Smooth muscle cell (in vitro differentiated cells): ENCODE results near the gene MEGF9. TPM values are rescaled to one million over a fixed set of nuclear protein-coding genes. Genes with fewer than 3 reads are reported as not detected.

Experiments used
- DNase-seq: peaks from one replicate; lab custom pipeline; 2025; ENCODE audit not compliant: unreplicated experiment; lab: John Stamatoyannopoulos, UW
- H2AFZ ChIP-seq: fragments of 200-600 bp; sonication (generic); 2 replicates; pipeline ENCODE4 v1.6.0; 2016; ENCODE audit warnings: antibody characterized with exemption, low read depth, mild to moderate bottlenecking
- H3F3A ChIP-seq: fragments of 200-600 bp; sonication (generic); 2 replicates; pipeline ENCODE4 v1.6.0; 2017; ENCODE audit warnings: antibody characterized with exemption, low read depth
- H3K27ac ChIP-seq: fragments of 200-600 bp; sonication (generic); 2 replicates; pipeline ENCODE4 v1.5.1; 2016; ENCODE audit warnings: low read depth, mild to moderate bottlenecking
- H3K27me3 ChIP-seq: fragments of 200-600 bp; sonication (generic); 2 replicates; pipeline ENCODE4 v1.6.1; 2016; ENCODE audit warnings: low read depth, mild to moderate bottlenecking
- H3K36me3 ChIP-seq: fragments of 200-600 bp; sonication (generic); 2 replicates; pipeline ENCODE4 v1.5.1; 2016; ENCODE audit warnings: low read depth
- H3K4me1 ChIP-seq: fragments of 200-600 bp; sonication (generic); 2 replicates; pipeline ENCODE4 v1.5.1; 2016; ENCODE audit warnings: low read depth
- H3K4me2 ChIP-seq: fragments of 200-600 bp; sonication (generic); 2 replicates; pipeline ENCODE4 v1.6.0; 2016; ENCODE audit warnings: mild to moderate bottlenecking
- H3K4me3 ChIP-seq: fragments of 200-600 bp; sonication (generic); 2 replicates; pipeline ENCODE4 v1.5.1; 2016; ENCODE audit warnings: mild to moderate bottlenecking
- H3K79me2 ChIP-seq: fragments of 200-600 bp; sonication (generic); 2 replicates; pipeline ENCODE4 v1.6.0; 2016; ENCODE audit warnings: low read depth, mild to moderate bottlenecking
- H3K9ac ChIP-seq: fragments of 200-600 bp; sonication (generic); 2 replicates; pipeline ENCODE4 v1.6.0; 2016; ENCODE audit warnings: low read depth
- H3K9me3 ChIP-seq: fragments of 200-600 bp; sonication (generic); replicated peaks from 2 replicates; pipeline ENCODE4 v1.5.1; 2016; ENCODE audit warnings: low read depth
- H4K20me1 ChIP-seq: fragments of 200-600 bp; sonication (generic); 2 replicates; pipeline ENCODE4 v1.6.0; 2016; ENCODE audit warnings: low read depth
- WGBS: methylation state at CpG from one replicate; pipeline ENCODE4 v1.1.7; 2016; ENCODE audit warnings: low lambda C conversion rate; 5-methylcytosine and 5-hydroxymethylcytosine counted together
- polyA plus RNA-seq: library from polyadenylated mRNA; unstranded; fragments of >200 nt; fragmentation: Nextera tagmentation; extraction: Ambion mirVana; gene quantifications from 2 replicates; pipeline ENCODE4 v1.2.1, GENCODE V29; 2016
- total RNA-seq: library from RNA; depleted of rRNA; stranded (reverse); fragments of >200 nt; gene quantifications from 2 replicates; pipeline ENCODE4 v1.2.3, GENCODE V29; 2014
- TF ChIP-seq, protein P1 (sequence below): fragments of 200-600 bp; sonication (generic); IDR thresholded peaks from 2 replicates; pipeline ENCODE4 v1.5.1; 2017; ENCODE audit warnings: borderline replicate concordance, mild to moderate bottlenecking, antibody characterized with exemption; ENCODE audit not compliant: insufficient read depth, poor library complexity, severe bottlenecking

MEGF9 gene
- total and polyA plus RNA-seq, 2 experiments from 2014 or later: 1.8 to 6.0 TPM

DNA sequence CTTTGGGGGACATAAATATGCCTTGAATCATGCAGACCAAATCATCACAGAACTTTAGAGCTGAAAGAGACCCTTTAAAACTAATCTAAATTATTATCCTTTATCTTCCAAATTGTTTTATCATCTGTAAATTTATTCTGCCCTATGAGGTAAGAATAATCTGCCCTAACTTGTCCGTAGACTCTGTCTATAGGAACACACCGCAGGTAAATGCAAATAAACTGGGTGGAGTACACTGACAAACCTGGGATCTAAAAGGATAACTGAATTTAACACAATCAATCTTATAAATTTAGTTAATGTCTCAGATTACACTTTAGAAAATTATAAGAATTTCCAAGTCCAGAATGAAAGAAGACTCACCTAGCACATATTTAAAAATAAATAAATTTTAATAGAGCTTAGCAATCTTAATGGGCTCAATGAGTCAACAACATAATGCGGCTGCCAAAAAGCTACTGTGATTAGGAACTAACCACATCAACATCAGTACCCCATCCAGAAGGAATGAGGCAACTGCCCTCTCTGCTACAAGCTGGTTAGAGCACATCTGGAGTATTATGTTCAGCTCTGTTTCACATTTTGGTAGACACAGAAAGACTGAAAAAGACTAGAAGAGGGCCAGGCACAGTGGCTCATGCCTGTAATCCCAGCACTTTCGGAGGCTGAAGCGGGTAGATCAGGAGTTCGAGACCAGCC is 5.6 kb downstream of the MEGF9 start:
- no peak overlapping the region for H3K27ac ChIP-seq
- H3K27me3 ChIP-seq: peaks cover 17% of the 10 kb centered on the region
- H3K4me2 ChIP-seq: no peak overlapping the region
- DNase-seq: no peak
- H3F3A ChIP-seq: no peaks in the 10 kb centered on the region
- no peaks in the 10 kb centered on the region for H3K9me3 ChIP-seq
- H4K20me1 ChIP-seq: peaks cover 37% of the 10 kb centered on the region
- no peak overlapping the region for H3K9ac ChIP-seq
- H3K79me2 ChIP-seq: peaks cover 5% of the 10 kb centered on the region
- TF ChIP-seq, protein P1, sequence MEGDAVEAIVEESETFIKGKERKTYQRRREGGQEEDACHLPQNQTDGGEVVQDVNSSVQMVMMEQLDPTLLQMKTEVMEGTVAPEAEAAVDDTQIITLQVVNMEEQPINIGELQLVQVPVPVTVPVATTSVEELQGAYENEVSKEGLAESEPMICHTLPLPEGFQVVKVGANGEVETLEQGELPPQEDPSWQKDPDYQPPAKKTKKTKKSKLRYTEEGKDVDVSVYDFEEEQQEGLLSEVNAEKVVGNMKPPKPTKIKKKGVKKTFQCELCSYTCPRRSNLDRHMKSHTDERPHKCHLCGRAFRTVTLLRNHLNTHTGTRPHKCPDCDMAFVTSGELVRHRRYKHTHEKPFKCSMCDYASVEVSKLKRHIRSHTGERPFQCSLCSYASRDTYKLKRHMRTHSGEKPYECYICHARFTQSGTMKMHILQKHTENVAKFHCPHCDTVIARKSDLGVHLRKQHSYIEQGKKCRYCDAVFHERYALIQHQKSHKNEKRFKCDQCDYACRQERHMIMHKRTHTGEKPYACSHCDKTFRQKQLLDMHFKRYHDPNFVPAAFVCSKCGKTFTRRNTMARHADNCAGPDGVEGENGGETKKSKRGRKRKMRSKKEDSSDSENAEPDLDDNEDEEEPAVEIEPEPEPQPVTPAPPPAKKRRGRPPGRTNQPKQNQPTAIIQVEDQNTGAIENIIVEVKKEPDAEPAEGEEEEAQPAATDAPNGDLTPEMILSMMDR: no peak
- H3K4me3 ChIP-seq: no peak overlapping the region
- peaks cover 7% of the 10 kb centered on the region for H3K4me1 ChIP-seq
- 76% methylated on average over 6 of the region's 6 CpGs for WGBS
- H2AFZ ChIP-seq: no peak overlapping the region
- H3K36me3 ChIP-seq: no peaks in the 10 kb centered on the region

DNA sequence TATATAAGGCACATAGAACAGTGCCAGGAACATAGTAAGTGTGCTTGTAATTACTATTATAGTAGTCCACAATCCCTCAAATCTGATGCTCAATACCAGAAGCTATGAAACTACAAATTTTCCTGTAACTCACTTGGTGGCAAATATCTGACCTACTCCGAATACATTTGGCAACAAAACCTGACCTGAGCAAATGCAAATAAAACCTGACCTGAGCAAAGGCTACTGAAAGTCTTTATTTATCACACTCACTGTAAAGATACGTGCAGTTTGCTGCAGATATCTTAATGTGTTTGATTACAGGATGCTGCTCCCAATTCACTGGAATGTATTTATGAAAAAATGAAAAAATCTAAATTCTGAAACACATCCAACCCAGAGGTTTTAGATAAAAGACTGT is 7.1 kb downstream of the MEGF9 start:
- Histone ChIP-seq H3K36me3 (no peaks in the 10 kb centered on the region), H3K4me1 (no peaks in the 10 kb centered on the region), H3K27me3 (peaks cover 8% of the 10 kb centered on the region), H2AFZ (no peak overlapping the region), H3K9ac (no peak overlapping the region), H3F3A (no peaks in the 10 kb centered on the region), H3K4me2 (no peak overlapping the region), H3K9me3 (no peaks in the 10 kb centered on the region), H3K4me3 (no peak overlapping the region), H3K79me2 (peaks cover 5% of the 10 kb centered on the region), H4K20me1 (peaks cover 41% of the 10 kb centered on the region), H3K27ac (no peak overlapping the region)
- TF ChIP-seq, protein P1: no peak
- DNase-seq: no peak
- 92% methylated on average over 2 of the region's 2 CpGs for WGBS

DNA sequence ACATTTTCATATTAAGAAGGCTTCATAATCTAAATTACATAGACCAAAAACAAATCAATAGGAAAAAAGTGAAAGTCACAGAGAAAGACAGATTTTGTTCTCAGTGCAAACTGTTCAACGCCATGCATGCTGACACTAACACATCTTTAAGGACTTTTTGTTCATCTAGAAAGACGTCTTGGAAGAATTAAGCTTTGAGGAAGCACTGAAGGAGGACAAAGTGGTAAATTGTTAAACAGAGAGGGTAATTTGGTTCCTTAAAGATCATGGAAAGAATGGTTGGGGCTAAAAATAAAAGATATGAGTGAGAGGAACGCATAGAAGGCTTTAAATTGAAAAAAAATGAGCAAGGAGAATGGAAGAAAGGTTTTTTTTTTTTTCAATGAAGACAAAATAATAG is 9.1 kb downstream of the MEGF9 start:
- 51% methylated on average over 3 of the region's 3 CpGs for WGBS
- no peak overlapping the region for H3K27ac ChIP-seq
- H3K4me1 ChIP-seq: no peaks in the 10 kb centered on the region
- H3K27me3 ChIP-seq: peaks cover 8% of the 10 kb centered on the region
- no peaks in the 10 kb centered on the region for H3F3A ChIP-seq
- H3K9ac ChIP-seq: no peak overlapping the region
- no peak overlapping the region for H3K4me2 ChIP-seq
- H3K4me3 ChIP-seq: no peak overlapping the region
- no peaks in the 10 kb centered on the region for H3K36me3 ChIP-seq
- H2AFZ ChIP-seq: no peak overlapping the region
- peaks cover 41% of the 10 kb centered on the region for H4K20me1 ChIP-seq
- TF ChIP-seq, protein P1: no peak
- peaks cover 5% of the 10 kb centered on the region for H3K79me2 ChIP-seq
- no peaks in the 10 kb centered on the region for H3K9me3 ChIP-seq
- no peak for DNase-seq

DNA sequence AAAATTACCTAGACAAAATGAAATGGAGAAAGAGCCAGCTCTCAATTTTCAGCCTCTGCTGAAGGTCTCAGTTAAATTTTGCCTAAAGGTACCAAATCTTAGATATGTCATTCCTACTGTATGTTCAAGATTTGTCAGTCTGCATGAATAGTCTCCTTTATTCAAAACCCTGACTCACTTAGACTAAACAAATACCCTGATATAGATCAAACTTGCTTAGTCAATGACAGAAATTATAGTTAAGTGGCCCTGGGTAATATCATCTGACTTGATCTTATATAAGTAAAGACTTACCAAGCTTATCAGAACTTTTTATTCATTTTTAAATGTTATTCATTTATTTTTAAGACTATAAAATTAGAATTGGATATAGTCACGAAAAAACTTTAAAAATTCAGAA is 12.2 kb downstream of the MEGF9 start:
- TF ChIP-seq, protein P1: no peak
- H3K9me3 ChIP-seq: no peaks in the 10 kb centered on the region
- no peaks in the 10 kb centered on the region for H3F3A ChIP-seq
- H2AFZ ChIP-seq: no peak overlapping the region
- H3K9ac ChIP-seq: no peak overlapping the region
- WGBS: 90% methylated on average over 1 of the region's 1 CpG
- no peaks in the 10 kb centered on the region for H3K79me2 ChIP-seq
- no peak overlapping the region for H3K4me3 ChIP-seq
- H4K20me1 ChIP-seq: peaks cover 27% of the 10 kb centered on the region
- no peaks in the 10 kb centered on the region for H3K36me3 ChIP-seq
- no peak for DNase-seq
- no peaks in the 10 kb centered on the region for H3K4me1 ChIP-seq
- peaks cover 17% of the 10 kb centered on the region for H3K27me3 ChIP-seq
- H3K4me2 ChIP-seq: no peak overlapping the region
- H3K27ac ChIP-seq: no peak overlapping the region
